T-helper 2 cell treated with Interferon-gamma antibody and Interleukin-4, amounts not matched to agents 100 ng/mL and 5 ng/mL, for 36 hours (primary cell): ENCODE measurements around the gene EXOC1. TPM values are rescaled to one million over a fixed set of nuclear protein-coding genes. Genes with fewer than 3 reads are reported as not detected.

Experiments
- intact Hi-C: fragments of 100-400 bp; cut with micrococcal nuclease; formaldehyde crosslinking; loops from one replicate; pipeline ENCODE4 v1.15.1; 2023
- total RNA-seq: library from RNA; stranded (reverse); gene quantifications from 2 replicates; pipeline ENCODE4 v1.2.3, GENCODE V29; 2022

EXOC1 gene
- total RNA-seq, 1 donor from 2014 or later, result 29.9 TPM

DNA sequence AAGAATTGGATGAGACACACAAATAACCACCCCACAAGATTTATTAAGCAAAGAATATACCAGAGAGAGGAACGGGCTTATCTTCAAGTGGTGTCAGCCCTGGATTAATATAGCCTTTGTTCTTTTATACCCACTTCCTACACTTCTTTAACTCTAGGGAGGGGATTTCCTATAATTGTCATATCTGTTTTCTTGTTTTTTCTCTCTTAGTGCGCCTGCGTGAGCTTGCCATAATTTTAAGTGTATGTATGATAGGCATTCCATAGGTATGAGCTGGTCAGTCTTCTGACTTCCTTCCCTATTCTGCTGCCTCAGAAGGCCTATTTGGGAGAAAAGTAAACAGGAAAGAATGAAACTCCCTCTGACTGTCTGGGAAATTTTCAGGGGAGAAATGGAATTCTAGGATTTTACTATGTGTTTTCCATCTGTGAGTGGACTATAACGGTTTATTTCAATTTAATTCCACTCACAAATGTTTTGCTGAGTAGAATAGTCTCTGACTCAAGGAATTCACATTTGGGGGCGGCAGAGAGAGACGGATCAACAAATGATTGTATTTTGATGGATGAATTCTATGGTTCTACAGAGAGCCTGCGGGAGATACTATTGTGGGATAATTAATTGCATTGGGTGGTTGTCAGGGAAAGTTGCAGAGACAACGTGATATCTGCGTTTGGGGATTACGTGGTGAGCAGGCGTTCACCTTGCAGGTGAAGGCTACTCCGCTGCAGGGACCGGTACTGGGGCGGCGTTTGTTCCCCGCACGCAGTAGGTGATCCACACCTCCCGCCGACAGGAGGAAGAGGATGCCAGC, 94.7 kb downstream of the EXOC1 start:
- intact Hi-C loops, result loop anchor here (1.0 to 5.0 kb wide), 13 partner anchors 41 to 1886 kb away; partner anchors contain the start of genes AASDH, CHIC2, EXOC1 and PPAT

DNA sequence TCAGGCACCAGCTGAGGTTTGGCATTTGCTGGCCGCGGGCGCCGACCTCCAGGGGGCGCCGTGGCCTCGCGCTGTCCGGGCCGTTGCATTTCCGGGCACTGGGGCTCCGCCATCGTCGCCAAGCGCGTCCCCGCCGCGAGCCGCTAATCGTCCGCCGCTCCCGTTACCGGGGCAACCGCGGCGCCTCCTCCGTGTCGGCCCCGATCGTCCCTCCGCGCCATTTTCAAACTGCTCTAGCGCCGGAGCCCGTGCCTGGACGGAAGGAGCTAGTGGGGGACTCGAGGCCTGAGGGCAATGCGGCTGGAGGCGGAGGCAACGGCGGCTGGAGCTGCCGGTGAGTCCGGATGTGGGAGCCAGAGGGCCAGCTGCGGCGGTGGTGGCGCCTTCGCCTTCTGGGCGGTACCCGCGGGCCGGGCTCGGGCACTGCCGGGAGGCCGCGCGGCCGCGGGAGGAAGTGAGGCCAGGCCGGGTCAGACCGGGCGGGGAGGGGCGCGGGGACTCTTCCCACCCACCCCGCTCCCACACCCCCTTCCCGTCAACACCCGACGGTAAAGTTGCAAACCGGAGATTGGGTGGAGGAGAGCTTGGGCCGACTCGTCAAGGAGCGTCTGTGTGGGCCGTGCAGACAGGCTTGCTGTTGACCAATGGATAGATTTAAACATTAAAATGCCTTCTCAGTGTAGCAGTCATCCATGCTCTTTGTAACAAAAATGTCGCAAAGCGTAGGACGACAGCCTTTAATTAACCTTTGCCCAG, 95.5 kb downstream of the EXOC1 start, which contains the start of gene CEP135:
CEP135 (plus strand) TSS at position 220 of the 756 bp plus-strand sequence. CDS start 3,186 bp downstream, outside the sequence.
- intact Hi-C loops, result loop anchor here (1.0 to 5.0 kb wide), 14 partner anchors 42 to 1887 kb away; partner anchors contain the start of genes AASDH, CHIC2, CLOCK and EXOC1

DNA sequence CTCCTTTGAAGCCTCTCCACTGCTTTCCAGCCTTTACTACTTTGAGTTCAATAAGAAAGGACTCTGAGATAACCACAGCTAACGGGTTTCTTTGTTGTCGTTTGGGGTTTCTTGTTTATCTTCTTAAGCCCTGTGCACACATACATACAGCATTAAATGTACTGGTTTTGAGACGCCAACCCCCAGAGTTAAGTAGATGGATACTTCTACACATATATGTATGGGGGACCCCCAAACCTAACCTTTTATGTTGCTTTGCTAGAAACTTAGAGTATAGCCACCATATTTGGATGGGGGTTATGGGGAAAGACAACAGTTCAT, 96.0 kb downstream of the EXOC1 start:
- intact Hi-C loops, result loop anchor here (1.0 to 5.0 kb wide), 6 partner anchors 43 to 1887 kb away; partner anchors contain the start of genes CHIC2, CLOCK and SRD5A3

- intact Hi-C loops, result no loop called here
These were observed 97.9 kb downstream of the EXOC1 start for GRCh38 chr4:55951191-55951922.

Other genes with a start within 250 kb of the EXOC1 start
- not detected in 2 replicates for gene NMU, start 217.3 kb upstream of the EXOC1 start, total RNA-seq
- not detected in 2 replicates for gene EXOC1L, start 33.9 kb upstream of the EXOC1 start, total RNA-seq
- gene CEP135, start 95.3 kb downstream of the EXOC1 start, total RNA-seq, result 17.8 and 21.6 TPM in 2 replicates